Lower leg skin (tissue), 4 donors: ENCODE measurements around the gene MED25. TPM values are rescaled to one million over a fixed set of nuclear protein-coding genes. Genes with fewer than 3 reads are reported as not detected.

ENCODE experiments used
- DNase-seq, 2 donors: peaks; one replicate each; pipeline ENCODE4 v3.0.0-alpha.2; 2019; ENCODE audit warnings: low spot score in 2 of 2
- H3K4me3 ChIP-seq: fragments of 200-600 bp; sonication (generic); 2 replicates; pipeline ENCODE4 v1.5.1; 2017; ENCODE audit warnings: mild to moderate bottlenecking, low read depth; ENCODE audit not compliant: poor library complexity, severe bottlenecking
- POLR2A ChIP-seq, 2 donors: fragments of 450-650 bp; IDR thresholded peaks; one replicate each; pipeline ENCODE4 v1.6.1; 2016 to 2017; ENCODE audit warnings: antibody characterized with exemption in 2 of 2, mild to moderate bottlenecking in 1 of 2, moderate library complexity in 1 of 2
- WGBS, 2 donors: methylation state at CpG; one replicate each; pipeline ENCODE4 v1.1.5; 2018; 5-methylcytosine and 5-hydroxymethylcytosine counted together
- intact Hi-C: fragments of 100-400 bp; cut with DNase I; formaldehyde crosslinking; loops from one replicate; pipeline ENCODE4 v1.15.0; 2023; ENCODE audit warnings: low total_unique reads
- total RNA-seq, 4 donors: library from RNA; depleted of rRNA; stranded (reverse); fragments of >200 nt; gene quantifications; one replicate each; pipeline ENCODE4 v1.1.0, GENCODE V29; 2016
- TF ChIP-seq, protein P1 (sequence below), 3 donors: fragments of 450-650 bp; IDR thresholded peaks; one replicate each; pipeline ENCODE4 v1.5.1; 2016; ENCODE audit warnings: antibody characterized with exemption in 3 of 3, mild to moderate bottlenecking in 3 of 3, moderate library complexity in 2 of 3

The MED25 gene
- total RNA-seq, 4 donors from 2014 or later = 28.9 to 43.7 (median 30.8) TPM

DNA sequence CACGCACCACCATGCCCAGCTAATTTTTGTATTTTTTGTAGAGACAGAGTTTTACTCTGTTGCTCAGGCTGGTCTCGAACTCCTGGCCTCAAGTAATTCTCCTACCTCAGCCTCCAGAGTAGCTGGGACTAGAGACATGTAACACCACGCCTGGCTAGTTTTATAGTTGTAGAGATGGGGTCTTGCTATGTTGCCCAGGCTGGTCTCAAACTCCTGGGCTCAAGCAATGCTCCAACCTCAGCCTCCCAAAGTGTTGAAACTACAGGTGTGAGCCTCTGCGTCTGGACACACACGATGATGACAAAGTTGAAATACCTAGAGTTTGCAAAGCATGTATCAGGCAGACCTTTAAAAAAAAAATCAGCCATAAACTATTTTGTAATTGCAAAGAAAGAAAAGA is 28.3 kb downstream of the MED25 start:
- intact Hi-C loops = no loop called here
- H3K4me3 ChIP-seq = no peak overlapping the region
- 82% methylated on average over 5 of the region's 5 CpGs for WGBS, 2 donors
- TF ChIP-seq, protein P1, sequence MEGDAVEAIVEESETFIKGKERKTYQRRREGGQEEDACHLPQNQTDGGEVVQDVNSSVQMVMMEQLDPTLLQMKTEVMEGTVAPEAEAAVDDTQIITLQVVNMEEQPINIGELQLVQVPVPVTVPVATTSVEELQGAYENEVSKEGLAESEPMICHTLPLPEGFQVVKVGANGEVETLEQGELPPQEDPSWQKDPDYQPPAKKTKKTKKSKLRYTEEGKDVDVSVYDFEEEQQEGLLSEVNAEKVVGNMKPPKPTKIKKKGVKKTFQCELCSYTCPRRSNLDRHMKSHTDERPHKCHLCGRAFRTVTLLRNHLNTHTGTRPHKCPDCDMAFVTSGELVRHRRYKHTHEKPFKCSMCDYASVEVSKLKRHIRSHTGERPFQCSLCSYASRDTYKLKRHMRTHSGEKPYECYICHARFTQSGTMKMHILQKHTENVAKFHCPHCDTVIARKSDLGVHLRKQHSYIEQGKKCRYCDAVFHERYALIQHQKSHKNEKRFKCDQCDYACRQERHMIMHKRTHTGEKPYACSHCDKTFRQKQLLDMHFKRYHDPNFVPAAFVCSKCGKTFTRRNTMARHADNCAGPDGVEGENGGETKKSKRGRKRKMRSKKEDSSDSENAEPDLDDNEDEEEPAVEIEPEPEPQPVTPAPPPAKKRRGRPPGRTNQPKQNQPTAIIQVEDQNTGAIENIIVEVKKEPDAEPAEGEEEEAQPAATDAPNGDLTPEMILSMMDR (IDR thresholded peaks at IDR 0.05) = no peak
- no peak for TF ChIP-seq POLR2A (IDR thresholded peaks at IDR 0.05)
- no peak for DNase-seq

DNA sequence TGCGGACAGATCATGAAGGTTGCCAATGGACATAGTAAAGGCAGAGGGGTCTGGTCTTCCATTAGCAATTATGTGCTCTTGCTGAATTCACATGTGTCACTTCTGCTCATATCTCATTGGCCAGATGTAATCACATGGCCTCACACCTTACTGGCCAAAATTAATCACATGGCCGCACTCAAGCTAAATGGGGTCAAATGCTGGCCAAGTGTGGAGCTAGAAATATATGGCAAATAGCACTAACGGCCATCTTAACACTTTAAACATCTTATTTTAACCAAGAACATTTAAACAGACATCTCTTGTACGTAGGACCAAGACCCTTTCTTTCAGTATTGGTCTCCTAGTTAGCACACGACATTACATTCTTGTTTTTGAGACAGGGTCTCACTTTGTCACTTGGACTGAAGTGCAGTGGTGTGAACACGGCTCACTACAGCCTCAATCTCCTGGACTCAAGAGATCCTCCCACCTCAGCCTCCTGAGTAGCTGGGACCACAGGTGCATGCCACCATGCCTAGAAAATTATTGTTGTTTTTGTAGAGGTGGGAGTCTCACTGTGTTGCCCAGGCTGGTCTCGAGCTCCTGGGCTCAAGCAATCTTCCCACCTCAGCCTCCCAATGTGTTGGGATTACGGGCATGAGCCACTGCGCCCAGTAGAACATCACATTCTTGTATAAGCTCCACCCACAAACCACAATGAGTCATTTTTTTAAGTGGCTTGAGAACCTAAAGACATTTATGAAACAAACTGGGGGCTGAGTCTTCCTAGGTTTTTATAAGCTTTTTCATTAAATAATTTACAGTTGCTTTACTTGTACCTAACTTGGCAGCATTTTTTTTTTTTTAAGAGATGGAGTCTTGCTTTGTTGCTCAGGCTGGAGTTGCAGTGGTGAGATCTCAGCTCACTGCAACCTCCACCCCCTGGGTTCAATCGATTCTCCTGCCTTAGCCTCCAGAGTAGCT is 29.9 kb downstream of the MED25 start:
- WGBS, 2 donors = 82 to 85% methylated on average over 10 of the region's 10 CpGs
- no peak for TF ChIP-seq POLR2A (IDR thresholded peaks at IDR 0.05)
- TF ChIP-seq, protein P1 (IDR thresholded peaks at IDR 0.05) = no peak
- intact Hi-C loops = no loop called here
- H3K4me3 ChIP-seq = no peak overlapping the region
- no peak for DNase-seq

DNA sequence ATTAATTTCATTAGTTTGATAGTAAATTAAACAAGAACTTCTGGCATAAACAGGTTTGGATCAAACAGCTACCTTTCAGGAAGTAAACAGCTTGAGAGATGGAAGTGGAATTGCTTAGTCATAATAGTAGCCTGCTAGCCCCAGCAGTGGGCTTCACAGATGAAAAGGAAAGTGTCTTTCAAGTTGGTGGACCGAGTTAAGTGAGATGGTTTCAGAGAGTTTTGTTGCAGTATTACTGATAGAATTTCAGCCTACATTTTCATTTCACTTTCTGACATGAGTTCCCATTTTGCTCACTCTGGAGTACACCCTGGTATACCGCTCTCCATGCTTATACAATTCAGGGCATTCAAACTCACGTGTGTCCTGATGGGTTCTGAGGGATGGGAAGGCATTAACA is 30.8 kb downstream of the MED25 start:
- intact Hi-C loops = no loop called here
- no peak overlapping the region for H3K4me3 ChIP-seq
- no peak for TF ChIP-seq POLR2A (IDR thresholded peaks at IDR 0.05)
- TF ChIP-seq, protein P1 (IDR thresholded peaks at IDR 0.05) = no peak
- 88 to 93% methylated on average over 3 of the region's 3 CpGs for WGBS, 2 donors
- no peak for DNase-seq

DNA sequence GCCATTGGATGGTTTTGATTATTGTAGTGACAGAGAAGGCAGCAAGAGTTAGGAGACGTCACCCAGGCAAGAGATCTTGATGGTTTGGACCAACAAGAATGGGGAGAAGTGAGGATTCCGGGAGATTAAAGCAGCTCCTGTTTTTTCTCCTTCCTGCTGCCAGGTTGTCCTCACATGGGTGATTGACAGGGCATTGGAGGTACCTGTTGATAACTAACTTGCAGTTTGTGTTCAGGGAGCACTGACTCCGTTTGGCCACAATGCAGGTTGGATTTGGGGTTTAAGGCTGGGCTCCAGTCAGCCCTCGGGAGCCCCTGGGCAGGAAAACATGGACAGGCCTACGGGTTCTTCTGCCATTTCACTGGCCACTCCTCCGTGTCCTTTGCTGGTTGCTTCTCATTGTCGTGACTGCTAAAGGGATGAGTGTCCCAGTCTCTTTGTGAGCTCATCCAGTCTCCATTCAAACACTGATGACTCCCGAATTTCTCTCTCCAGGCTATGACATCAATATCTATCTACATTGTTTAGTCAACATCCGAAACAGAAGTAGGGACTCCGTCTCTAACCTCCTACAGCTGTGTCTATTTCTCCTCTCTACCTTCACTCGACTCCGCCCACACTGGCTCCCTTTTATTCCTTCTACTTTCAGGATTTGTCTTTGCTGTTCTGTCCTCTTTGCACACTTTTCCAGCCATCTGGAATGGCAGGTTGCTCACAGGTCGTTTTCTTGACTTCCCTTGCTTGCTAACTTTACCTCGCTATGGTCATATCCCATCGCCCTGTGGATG is 31.5 kb downstream of the MED25 start:
- no peak overlapping the region for H3K4me3 ChIP-seq
- peak in 1 of 2 donors; percentile 19 for DNase-seq
- 91% methylated on average over 15 of the region's 15 CpGs for WGBS, 2 donors
- intact Hi-C loops = no loop called here
- TF ChIP-seq POLR2A (IDR thresholded peaks at IDR 0.05) = no peak
- TF ChIP-seq, protein P1 (IDR thresholded peaks at IDR 0.05) = no peak

DNA sequence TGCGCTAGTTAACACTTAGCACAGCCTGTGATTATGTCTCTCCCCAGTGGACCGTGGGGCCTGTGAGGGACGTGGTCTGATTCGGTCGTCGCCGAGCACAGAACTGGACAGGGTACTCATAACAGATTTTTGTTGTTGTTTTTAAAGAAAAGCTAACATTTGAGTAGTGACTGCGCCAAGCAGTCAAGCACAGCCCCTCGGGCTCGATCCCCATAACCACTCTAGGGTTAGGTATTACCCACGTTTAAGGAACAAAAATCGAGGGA is 32.1 kb downstream of the MED25 start:
- peak in 1 of 2 donors; percentile 87 for DNase-seq
- WGBS, 2 donors = 52 to 65% methylated on average over 12 of the region's 12 CpGs
- no peak for TF ChIP-seq POLR2A (IDR thresholded peaks at IDR 0.05)
- TF ChIP-seq, protein P1 (IDR thresholded peaks at IDR 0.05) = no peak
- intact Hi-C loops = no loop called here
- no peak overlapping the region for H3K4me3 ChIP-seq
